Measurements from ENCODE around the gene IFNK. TPM values are rescaled to one million over a fixed set of nuclear protein-coding genes. Genes with fewer than 3 reads are reported as not detected.
"Not testable (repeated sequence)": the region's sequence is repeated elsewhere in the genome, so short reads cannot be mapped to it uniquely, and the experiment has no call there.

The IFNK gene
- total RNA-seq, 1 donor from 2014 or later, result not detected

DNA sequence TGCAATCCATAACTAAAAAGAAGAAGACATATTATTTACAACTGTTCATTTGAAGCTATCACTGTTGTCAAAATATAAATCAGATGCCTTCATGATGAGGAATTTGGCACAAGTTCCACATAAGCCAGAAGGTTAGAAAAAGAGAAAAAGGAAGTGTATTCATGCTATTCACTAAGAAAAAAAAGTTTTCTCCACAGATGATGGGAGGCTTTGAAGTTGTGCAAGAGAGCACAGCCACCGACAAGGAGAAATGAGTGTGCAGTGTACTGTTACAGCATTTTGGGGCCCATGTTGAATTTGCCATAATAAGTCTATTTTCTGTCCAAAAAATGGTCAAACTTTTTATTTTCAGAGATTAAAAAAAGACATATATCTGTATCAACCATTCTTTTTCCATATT, 32.9 kb upstream of the IFNK start:
- no peak for FAIRE-seq
- peak; percentile 46 for DNase-seq (ENCODE audit: low read depth)
- Histone ChIP-seq H3K4me3 (ENCODE audit: low read depth, low read length) (no peak overlapping the region), H3K36me3 (ENCODE audit: control insufficient read depth, insufficient read depth, low read length) (no peaks in the 10 kb centered on the region), H3K27me3 (ENCODE audit: control insufficient read depth, insufficient read depth, low read length) (no peaks in the 10 kb centered on the region)
- no peak for TF ChIP-seq CTCF (IDR thresholded peaks at IDR 0.05; ENCODE audit: insufficient read depth, low read length, severe bottlenecking)

DNA sequence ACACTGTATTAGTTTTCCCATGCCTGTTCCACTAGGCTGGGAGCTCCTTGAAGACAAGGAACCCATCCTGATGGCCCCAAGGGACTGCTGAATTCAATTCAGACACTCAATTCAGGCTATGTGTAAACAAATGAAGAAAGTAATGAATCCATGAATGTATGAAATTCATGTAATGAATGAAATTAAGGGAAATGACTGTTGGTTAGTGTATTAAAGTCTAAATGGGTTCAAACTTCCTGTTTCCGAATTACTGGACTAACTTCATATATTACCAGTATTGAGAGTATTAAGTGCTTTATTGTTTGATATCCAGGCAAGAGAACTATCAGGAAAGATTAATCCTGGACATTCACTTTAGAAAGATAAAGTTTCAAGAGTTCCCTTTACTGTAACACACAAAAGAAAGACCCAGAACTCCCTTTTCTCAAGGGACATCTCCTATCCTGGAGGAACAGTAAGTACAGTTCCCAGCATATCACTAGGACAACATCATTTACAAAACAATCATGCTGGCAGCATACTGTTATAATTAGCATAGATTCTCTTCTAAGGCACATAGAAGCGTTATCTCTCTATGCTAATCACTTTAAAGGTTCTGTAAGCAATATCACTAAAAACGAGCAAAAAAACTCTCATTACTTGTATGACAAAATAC, 28.5 kb upstream of the IFNK start:
- no peaks in the 10 kb centered on the region for H3K27me3 ChIP-seq (ENCODE audit: control insufficient read depth, insufficient read depth, low read length)
- no peak for DNase-seq (ENCODE audit: low read depth)
- H3K4me3 ChIP-seq (ENCODE audit: low read depth, low read length), result no peak overlapping the region
- H3K36me3 ChIP-seq (ENCODE audit: control insufficient read depth, insufficient read depth, low read length), result no peaks in the 10 kb centered on the region
- FAIRE-seq, result no peak
- TF ChIP-seq CTCF (IDR thresholded peaks at IDR 0.05; ENCODE audit: insufficient read depth, low read length, severe bottlenecking), result no peak

DNA sequence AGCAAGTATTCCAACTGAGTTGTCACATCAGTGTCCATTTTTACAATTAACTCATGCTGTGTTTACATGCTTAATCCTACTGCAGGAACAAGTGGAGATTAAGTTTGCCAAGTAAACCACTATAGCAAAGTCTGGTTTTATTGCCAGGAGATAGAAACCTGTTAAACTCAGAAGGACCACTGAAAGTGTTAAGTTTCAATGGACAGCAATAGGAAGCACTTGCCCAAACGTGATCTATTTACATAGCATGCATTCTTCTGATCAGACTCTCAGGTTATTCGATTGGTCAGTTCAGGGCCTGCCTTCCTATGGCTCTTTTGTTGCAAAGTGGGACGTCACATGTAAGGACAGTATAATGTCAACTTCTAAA, 28.0 kb upstream of the IFNK start:
- FAIRE-seq (no peak), DNase-seq (ENCODE audit: low read depth) (peak; percentile 77)
- no peaks in the 10 kb centered on the region for H3K36me3 ChIP-seq (ENCODE audit: control insufficient read depth, insufficient read depth, low read length)
- no peak for TF ChIP-seq CTCF (IDR thresholded peaks at IDR 0.05; ENCODE audit: insufficient read depth, low read length, severe bottlenecking)
- H3K4me3 ChIP-seq (ENCODE audit: low read depth, low read length), result no peak overlapping the region
- H3K27me3 ChIP-seq (ENCODE audit: control insufficient read depth, insufficient read depth, low read length), result no peaks in the 10 kb centered on the region

GRCh38 chr9:27497883-27498417, 26.1 kb upstream of the IFNK start:
- no peak for TF ChIP-seq CTCF (IDR thresholded peaks at IDR 0.05; ENCODE audit: insufficient read depth, low read length, severe bottlenecking)
- Histone ChIP-seq H3K27me3 (ENCODE audit: control insufficient read depth, insufficient read depth, low read length) (no peaks in the 10 kb centered on the region), H3K4me3 (ENCODE audit: low read depth, low read length) (no peak overlapping the region), H3K36me3 (ENCODE audit: control insufficient read depth, insufficient read depth, low read length) (no peaks in the 10 kb centered on the region)
- no peak for FAIRE-seq
- no peak for DNase-seq (ENCODE audit: low read depth)

GRCh38 chr9:27499451-27499850, 24.6 kb upstream of the IFNK start:
- Histone ChIP-seq H3K4me3 (ENCODE audit: low read depth, low read length) (no peak overlapping the region), H3K27me3 (ENCODE audit: control insufficient read depth, insufficient read depth, low read length) (no peaks in the 10 kb centered on the region), H3K36me3 (ENCODE audit: control insufficient read depth, insufficient read depth, low read length) (no peaks in the 10 kb centered on the region)
- no peak for TF ChIP-seq CTCF (IDR thresholded peaks at IDR 0.05; ENCODE audit: insufficient read depth, low read length, severe bottlenecking)
- DNase-seq (ENCODE audit: low read depth) (peak; percentile 99), FAIRE-seq (no peak)

DNA sequence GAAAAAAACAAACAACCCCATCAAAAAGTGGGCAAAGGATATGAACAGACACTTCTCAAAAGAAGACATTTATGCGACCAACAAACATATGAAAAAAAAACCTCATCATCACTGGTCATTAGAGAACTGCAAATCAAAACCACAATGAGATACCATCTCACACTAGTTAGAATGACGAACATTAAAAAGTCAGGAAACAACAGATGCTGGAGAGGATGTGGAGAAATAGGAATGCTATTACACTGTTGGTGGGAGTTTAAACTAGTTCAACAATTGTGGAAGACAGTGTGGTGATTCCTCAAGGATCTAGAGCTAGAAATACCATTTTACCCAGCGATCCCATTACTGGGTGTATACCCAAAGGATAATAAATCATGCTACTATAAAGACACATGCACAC, 23.2 kb upstream of the IFNK start:
- not testable (repeated sequence) for H3K27me3 ChIP-seq (ENCODE audit: control insufficient read depth, insufficient read depth, low read length); H3K36me3 ChIP-seq (ENCODE audit: control insufficient read depth, insufficient read depth, low read length); H3K4me3 ChIP-seq (ENCODE audit: low read depth, low read length); DNase-seq (ENCODE audit: low read depth); FAIRE-seq
